PC-3 (cell line): ENCODE measurements around the gene SPON2. TPM values are rescaled to one million over a fixed set of nuclear protein-coding genes. Genes with fewer than 3 reads are reported as not detected.

Experiments
- ATAC-seq: fragments of 200-7000 bp; cut with Tn5 transposase; 2 replicates; pipeline ENCODE4 v1.9.1; 2020; ENCODE audit warnings: mild to moderate bottlenecking, moderate library complexity
- BruUV-seq: library from RNA; stranded (reverse); fragments of 400-500 nt; replicated peaks from 2 replicates; lab custom pipeline; 2021; lab: Mats Ljungman, UMichigan
- CTCF ChIA-PET: fragments of 300-600 bp; sonication (Branson Sonifier 250); formaldehyde crosslinking; loops from one replicate; lab custom pipeline; 2022; ENCODE audit warnings: antibody characterized with exemption; lab: Charles Lee
- POLR2A ChIA-PET: fragments of 300-600 bp; sonication (Branson Sonifier 250); formaldehyde crosslinking; loops from one replicate; lab custom pipeline; 2022; ENCODE audit warnings: antibody characterized with exemption; ENCODE audit not compliant: unreplicated experiment; lab: Charles Lee
- DNase-seq: peaks from one replicate; pipeline ENCODE4 v3.0.0-alpha.2; 2015
- H2AFZ ChIP-seq: fragments of 300-600 bp; sonication (generic); 2 replicates; pipeline ENCODE4 v1.6.0; 2016; ENCODE audit warnings: antibody characterized with exemption, low read length
- H3F3A ChIP-seq: fragments of 300-600 bp; sonication (generic); one replicate; pipeline ENCODE4 v1.6.0; 2017; ENCODE audit warnings: antibody characterized with exemption, low read length, control low read depth, mild to moderate bottlenecking; ENCODE audit not compliant: unreplicated experiment
- H3K27ac ChIP-seq: fragments of 300-600 bp; sonication (generic); 2 replicates; pipeline ENCODE4 v1.5.1; 2016; ENCODE audit warnings: mild to moderate bottlenecking, low read length
- H3K27me3 ChIP-seq: fragments of 300-600 bp; sonication (generic); 2 replicates; pipeline ENCODE4 v1.6.1; 2016; ENCODE audit warnings: low read length, mixed read lengths
- H3K36me3 ChIP-seq: fragments of 300-600 bp; sonication (generic); 2 replicates; pipeline ENCODE4 v1.6.1; 2016; ENCODE audit warnings: low read depth, mixed run types, low read length, mixed read lengths
- H3K4me1 ChIP-seq: fragments of 300-600 bp; sonication (generic); 2 replicates; pipeline ENCODE4 v1.5.1; 2016; ENCODE audit warnings: low read length; ENCODE audit not compliant: insufficient read depth
- H3K4me2 ChIP-seq: fragments of 300-600 bp; sonication (generic); 2 replicates; pipeline ENCODE4 v1.6.0; 2016; ENCODE audit warnings: low read length
- H3K4me3 ChIP-seq: fragments of 300-600 bp; sonication (generic); 2 replicates; pipeline ENCODE4 v1.5.1; 2016; ENCODE audit warnings: mild to moderate bottlenecking, low read length, mixed read lengths
- H3K79me2 ChIP-seq: fragments of 300-600 bp; sonication (generic); 2 replicates; pipeline ENCODE4 v1.6.1; 2017; ENCODE audit warnings: low read length, mixed read lengths
- H3K9ac ChIP-seq: fragments of 300-600 bp; sonication (generic); 2 replicates; pipeline ENCODE4 v1.6.0; 2016; ENCODE audit warnings: mild to moderate bottlenecking, low read length
- H3K9me2 ChIP-seq: fragments of 300-600 bp; sonication (generic); replicated peaks from 2 replicates; pipeline ENCODE4 v1.6.1; 2016; ENCODE audit warnings: mixed run types, low read length, mixed read lengths
- H3K9me3 ChIP-seq: fragments of 300-600 bp; sonication (generic); 2 replicates; pipeline ENCODE4 v1.6.1; 2016; ENCODE audit warnings: low read length, mixed read lengths
- H4K20me1 ChIP-seq: fragments of 300-600 bp; sonication (generic); 2 replicates; pipeline ENCODE4 v1.6.1; 2016; ENCODE audit warnings: low read length, mixed read lengths
- CTCF ChIP-seq: fragments of 300-600 bp; sonication (generic); conservative IDR thresholded peaks from 2 replicates; pipeline ENCODE4 v1.5.1; 2017; ENCODE audit warnings: antibody characterized with exemption, low read depth, mild to moderate bottlenecking, low read length
- EZH2 ChIP-seq: fragments of 300-600 bp; sonication (generic); IDR thresholded peaks from one replicate; pipeline ENCODE4 v1.6.1; 2017; ENCODE audit warnings: antibody characterized with exemption, mild to moderate bottlenecking, low read length; ENCODE audit not compliant: unreplicated experiment
- EZH2phosphoT487 ChIP-seq: fragments of 300-600 bp; sonication (generic); IDR thresholded peaks from 2 replicates; pipeline ENCODE4 v1.6.1; 2018; ENCODE audit warnings: mild to moderate bottlenecking, antibody characterized with exemption, low read length, borderline replicate concordance
- intact Hi-C: fragments of 100-400 bp; cut with micrococcal nuclease; formaldehyde crosslinking; loops from 2 replicates; pipeline ENCODE4 v1.9.0; 2023
- total RNA-seq: library from RNA; depleted of rRNA; stranded (reverse); fragments of >200 nt; gene quantifications from 2 replicates; pipeline ENCODE4 v1.2.3, GENCODE V29; 2014

Gene SPON2
- total RNA-seq, 1 experiment from 2014 or later, result 0.80 TPM

- Histone ChIP-seq H3K9ac (no peak overlapping the region), H3K79me2 (no peaks in the 10 kb centered on the region), H3K4me1 (no peaks in the 10 kb centered on the region), H3K27ac (no peak overlapping the region), H3K4me3 (no peak overlapping the region), H3F3A (no peaks in the 10 kb centered on the region), H3K36me3 (no peaks in the 10 kb centered on the region), H3K27me3 (no peaks in the 10 kb centered on the region), H2AFZ (no peak overlapping the region), H3K9me2 (no peaks in the 10 kb centered on the region), H3K9me3 (no peaks in the 10 kb centered on the region), H4K20me1 (no peaks in the 10 kb centered on the region), H3K4me2 (no peak overlapping the region)
- POLR2A ChIA-PET, result no interaction called here
- no peak for DNase-seq
- CTCF ChIA-PET, result no interaction called here
- no TSS peak for BruUV-seq
- ATAC-seq, result no peak
- intact Hi-C loops, result no loop called here
- TF ChIP-seq EZH2, result no peak
- TF ChIP-seq EZH2phosphoT487, result no peak
- no peak for TF ChIP-seq CTCF
Observed at GRCh38 chr4:1199556-1200331, 27.4 kb upstream of the SPON2 start.

GRCh38 chr4:1198098-1198844 lies 25.9 kb upstream of the SPON2 start:
- ChIA-PET POLR2A (no interaction called here), CTCF (no interaction called here)
- no peak overlapping the region for H3K4me3 ChIP-seq
- no peak overlapping the region for H3K27ac ChIP-seq
- no TSS peak for BruUV-seq
- H3F3A ChIP-seq, result no peaks in the 10 kb centered on the region
- no peaks in the 10 kb centered on the region for H3K9me2 ChIP-seq
- no peak for TF ChIP-seq EZH2
- TF ChIP-seq EZH2phosphoT487, result no peak
- no peak for TF ChIP-seq CTCF
- no peaks in the 10 kb centered on the region for H3K4me1 ChIP-seq
- no peaks in the 10 kb centered on the region for H3K9me3 ChIP-seq
- intact Hi-C loops, result no loop called here
- DNase-seq (no peak), ATAC-seq (no peak)
- H3K9ac ChIP-seq, result no peak overlapping the region
- no peak overlapping the region for H2AFZ ChIP-seq
- no peaks in the 10 kb centered on the region for H3K27me3 ChIP-seq
- H3K79me2 ChIP-seq, result no peaks in the 10 kb centered on the region
- H4K20me1 ChIP-seq, result no peaks in the 10 kb centered on the region
- no peak overlapping the region for H3K4me2 ChIP-seq
- H3K36me3 ChIP-seq, result no peaks in the 10 kb centered on the region
